Esophagus muscularis mucosa (tissue), 4 donors: Measurements from ENCODE around the gene AANAT. TPM values are rescaled to one million over a fixed set of nuclear protein-coding genes. Genes with fewer than 3 reads are reported as not detected.

Experiments used
- DNase-seq: peaks from one replicate; pipeline ENCODE4 v3.0.0-alpha.2; 2017; ENCODE audit errors: extremely low spot score
- H3K27ac ChIP-seq, 4 donors: fragments of 200-600 bp; sonication (generic); replicated peaks in 1 of 4; 1 replicate in 3 of 4; 2 replicates in 1 of 4; pipeline ENCODE4 v1.5.1; 2016 to 2019; ENCODE audit warnings: mild to moderate bottlenecking in 1 of 4
- H3K27me3 ChIP-seq, 4 donors: fragments of 200-600 bp; sonication (generic); one replicate each; pipeline versions ENCODE4 v1.5.1 to v1.6.0; 2016 to 2019
- H3K36me3 ChIP-seq, 4 donors: fragments of 200-600 bp; sonication (generic); one replicate each; pipeline ENCODE4 v1.5.1; 2016 to 2019
- H3K4me1 ChIP-seq, 4 donors: fragments of 200-600 bp; sonication (generic); one replicate each; pipeline ENCODE4 v1.5.1; 2016 to 2019
- H3K4me3 ChIP-seq, 4 donors: fragments of 200-600 bp; sonication (generic); 1 replicate in 2 of 4; 2 replicates in 2 of 4; pipeline ENCODE4 v1.5.1; 2016 to 2019; ENCODE audit warnings: mild to moderate bottlenecking in 4 of 4, moderate library complexity in 1 of 4
- H3K9me3 ChIP-seq, 4 donors: fragments of 200-600 bp; sonication (generic); 1 replicate in 3 of 4; 2 replicates in 1 of 4; pipeline ENCODE4 v1.5.1; 2016 to 2019
- EP300 ChIP-seq: sonication (generic); formaldehyde crosslinking; IDR thresholded peaks from one replicate; pipeline ENCODE4 v1.6.1; 2017; ENCODE audit warnings: antibody characterized with exemption
- POLR2A ChIP-seq: fragments of 450-650 bp; IDR thresholded peaks from one replicate; pipeline ENCODE4 v1.6.1; 2017; ENCODE audit warnings: antibody characterized with exemption, moderate library complexity, mild to moderate bottlenecking, low read depth
- POLR2AphosphoS5 ChIP-seq, 2 donors: sonication (generic); formaldehyde crosslinking; IDR thresholded peaks; one replicate each; pipeline ENCODE4 v1.6.1; 2017; ENCODE audit warnings: antibody characterized with exemption in 2 of 2
- WGBS: methylation state at CpG from one replicate; pipeline ENCODE4 v1.1.5; 2018; 5-methylcytosine and 5-hydroxymethylcytosine counted together
- intact Hi-C: fragments of 100-400 bp; cut with DNase I; formaldehyde crosslinking; loops from one replicate; pipeline ENCODE4 v1.15.1; 2023
- total RNA-seq, 4 donors: library from RNA; depleted of rRNA; stranded (reverse); fragments of >200 nt; gene quantifications; one replicate each; pipeline versions ENCODE4 v1.1.0 to v1.2.1, GENCODE V29; 2016
- TF ChIP-seq, protein P1 (sequence below), 3 experiments: fragments of 200-600 bp in 2 of 3; fragments of 450-650 bp in 1 of 3; sonication (generic) in 2 of 3; IDR thresholded peaks; one replicate each; pipeline ENCODE4 v1.5.1; 2017 to 2019; ENCODE audit warnings: antibody characterized with exemption in 3 of 3, mild to moderate bottlenecking in 2 of 3, moderate library complexity in 1 of 3

Gene AANAT
- total RNA-seq, 4 donors from 2014 or later, result not detected

DNA sequence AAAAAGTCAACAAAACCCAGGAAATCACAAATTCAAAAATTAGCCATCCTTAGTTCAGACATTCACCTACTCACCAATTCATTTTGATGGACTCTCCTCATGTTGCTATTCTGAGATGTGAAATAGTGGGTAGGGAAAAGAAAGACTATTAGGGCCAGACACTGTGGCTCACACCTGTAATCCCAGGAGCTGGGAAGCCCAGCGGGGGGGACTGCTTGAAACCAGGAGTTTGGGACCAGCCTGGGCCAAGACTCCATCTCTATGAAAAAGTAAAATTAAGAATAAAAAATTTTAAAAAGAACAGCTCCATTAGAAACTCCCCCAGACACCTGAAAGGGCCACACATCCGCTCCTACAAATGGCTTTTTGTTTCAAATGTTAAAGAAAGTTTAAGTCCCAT lies 35.9 kb upstream of the AANAT start:
- TF ChIP-seq EP300, result no peak
- TF ChIP-seq, protein P1, sequence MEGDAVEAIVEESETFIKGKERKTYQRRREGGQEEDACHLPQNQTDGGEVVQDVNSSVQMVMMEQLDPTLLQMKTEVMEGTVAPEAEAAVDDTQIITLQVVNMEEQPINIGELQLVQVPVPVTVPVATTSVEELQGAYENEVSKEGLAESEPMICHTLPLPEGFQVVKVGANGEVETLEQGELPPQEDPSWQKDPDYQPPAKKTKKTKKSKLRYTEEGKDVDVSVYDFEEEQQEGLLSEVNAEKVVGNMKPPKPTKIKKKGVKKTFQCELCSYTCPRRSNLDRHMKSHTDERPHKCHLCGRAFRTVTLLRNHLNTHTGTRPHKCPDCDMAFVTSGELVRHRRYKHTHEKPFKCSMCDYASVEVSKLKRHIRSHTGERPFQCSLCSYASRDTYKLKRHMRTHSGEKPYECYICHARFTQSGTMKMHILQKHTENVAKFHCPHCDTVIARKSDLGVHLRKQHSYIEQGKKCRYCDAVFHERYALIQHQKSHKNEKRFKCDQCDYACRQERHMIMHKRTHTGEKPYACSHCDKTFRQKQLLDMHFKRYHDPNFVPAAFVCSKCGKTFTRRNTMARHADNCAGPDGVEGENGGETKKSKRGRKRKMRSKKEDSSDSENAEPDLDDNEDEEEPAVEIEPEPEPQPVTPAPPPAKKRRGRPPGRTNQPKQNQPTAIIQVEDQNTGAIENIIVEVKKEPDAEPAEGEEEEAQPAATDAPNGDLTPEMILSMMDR (IDR thresholded peaks at IDR 0.05), result no peak
- TF ChIP-seq POLR2AphosphoS5 (IDR thresholded peaks at IDR 0.05), result no peak
- TF ChIP-seq POLR2A, result no peak
- Histone ChIP-seq H3K36me3 (peaks cover 0 to 7% (median 1%) of the 10 kb centered on the region in 4 donors), H3K27me3 (no peaks in the 10 kb centered on the region), H3K4me3 (no peak overlapping the region), H3K9me3 (no peaks in the 10 kb centered on the region), H3K27ac (no peak overlapping the region), H3K4me1 (peaks cover 14 to 62% (median 19%) of the 10 kb centered on the region in 4 donors)
- WGBS, result 96% methylated on average over 2 of the region's 2 CpGs
- intact Hi-C loops, result no loop called here
- DNase-seq, result no peak

- H3K4me1 ChIP-seq, result peaks cover 14 to 57% (median 18%) of the 10 kb centered on the region in 4 donors
- WGBS, result 75% methylated on average over 6 of the region's 6 CpGs
- H3K4me3 ChIP-seq, result no peak overlapping the region
- DNase-seq, result no peak
- H3K36me3 ChIP-seq, result peaks cover 0 to 7% (median 1%) of the 10 kb centered on the region in 4 donors
- TF ChIP-seq POLR2AphosphoS5 (IDR thresholded peaks at IDR 0.05), result no peak
- TF ChIP-seq POLR2A, result no peak
- TF ChIP-seq EP300, result no peak
- TF ChIP-seq, protein P1 (IDR thresholded peaks at IDR 0.05), result no peak
- no peaks in the 10 kb centered on the region for H3K27me3 ChIP-seq
- no peaks in the 10 kb centered on the region for H3K9me3 ChIP-seq
- H3K27ac ChIP-seq, result no peak overlapping the region
- intact Hi-C loops, result no loop called here
Observed at GRCh38 chr17:76432004-76432403, 35.4 kb upstream of the AANAT start.

DNA sequence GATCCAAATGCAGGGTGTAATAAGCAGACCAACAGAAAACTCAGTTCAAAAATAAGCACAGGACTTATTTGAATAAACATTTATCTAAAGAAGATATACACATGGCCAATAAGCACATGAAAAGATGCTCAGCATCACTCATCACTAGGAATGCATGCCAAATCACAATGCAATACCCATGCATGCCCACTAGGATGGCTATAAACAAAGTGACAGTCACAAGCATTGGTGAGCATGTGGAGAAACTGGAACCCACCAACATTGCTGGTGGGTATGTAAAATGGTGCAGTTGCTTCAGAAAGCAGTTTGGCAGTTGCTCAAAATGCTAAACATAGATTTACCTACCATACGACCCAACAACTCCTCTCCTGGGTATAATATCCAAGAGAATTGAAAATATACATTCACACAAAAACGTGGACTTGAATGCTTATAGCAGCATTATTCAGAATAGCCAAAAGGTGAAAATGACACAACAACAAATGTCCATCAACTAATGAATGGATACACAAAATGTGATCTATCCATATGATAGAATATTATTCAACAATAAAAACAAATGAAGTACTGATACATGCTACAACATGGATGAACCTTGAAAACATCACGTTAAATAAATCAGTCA lies 34.6 kb upstream of the AANAT start:
- TF ChIP-seq, protein P1 (IDR thresholded peaks at IDR 0.05), result peak in 1 of 3 experiments; percentile 31
- no peak for TF ChIP-seq POLR2A
- DNase-seq, result no peak
- Histone ChIP-seq H3K4me1 (peaks cover 8 to 49% (median 10%) of the 10 kb centered on the region in 4 donors), H3K9me3 (no peaks in the 10 kb centered on the region), H3K27me3 (no peaks in the 10 kb centered on the region), H3K4me3 (no peak overlapping the region), H3K27ac (no peak overlapping the region), H3K36me3 (peaks cover 0 to 7% (median 1%) of the 10 kb centered on the region in 4 donors)
- intact Hi-C loops, result no loop called here
- 75% methylated on average over 3 of the region's 3 CpGs for WGBS

- H3K9me3 ChIP-seq, result no peaks in the 10 kb centered on the region
- no peak for TF ChIP-seq POLR2A
- TF ChIP-seq, protein P1 (IDR thresholded peaks at IDR 0.05), result no peak
- no peak for TF ChIP-seq POLR2AphosphoS5 (IDR thresholded peaks at IDR 0.05)
- TF ChIP-seq EP300, result no peak
- no peak overlapping the region for H3K27ac ChIP-seq
- H3K4me1 ChIP-seq, result peaks cover 0 to 43% (median 2%) of the 10 kb centered on the region in 4 donors
- 91% methylated on average over 9 of the region's 9 CpGs for WGBS
- intact Hi-C loops, result no loop called here
- no peak for DNase-seq
- peaks cover 0 to 7% (median 1%) of the 10 kb centered on the region in 4 donors for H3K36me3 ChIP-seq
- H3K4me3 ChIP-seq, result no peak overlapping the region
- no peaks in the 10 kb centered on the region for H3K27me3 ChIP-seq
Observed at GRCh38 chr17:76433693-76434092, 33.7 kb upstream of the AANAT start.

GRCh38 chr17:76434870-76435269 lies 32.5 kb upstream of the AANAT start:
- no peak overlapping the region for H3K4me3 ChIP-seq
- H3K4me1 ChIP-seq, result peaks cover 0 to 32% (median 2%) of the 10 kb centered on the region in 4 donors
- H3K9me3 ChIP-seq, result no peaks in the 10 kb centered on the region
- peaks cover 0 to 7% (median 1%) of the 10 kb centered on the region in 4 donors for H3K36me3 ChIP-seq
- TF ChIP-seq, protein P1 (IDR thresholded peaks at IDR 0.05), result no peak
- no peak for TF ChIP-seq POLR2A
- no peak for TF ChIP-seq EP300
- intact Hi-C loops, result no loop called here
- DNase-seq, result no peak
- no peak overlapping the region for H3K27ac ChIP-seq
- no peaks in the 10 kb centered on the region for H3K27me3 ChIP-seq
- 86% methylated on average over 7 of the region's 7 CpGs for WGBS
